ENCODE measurements around the gene AGMAT.

The AGMAT gene

DNA sequence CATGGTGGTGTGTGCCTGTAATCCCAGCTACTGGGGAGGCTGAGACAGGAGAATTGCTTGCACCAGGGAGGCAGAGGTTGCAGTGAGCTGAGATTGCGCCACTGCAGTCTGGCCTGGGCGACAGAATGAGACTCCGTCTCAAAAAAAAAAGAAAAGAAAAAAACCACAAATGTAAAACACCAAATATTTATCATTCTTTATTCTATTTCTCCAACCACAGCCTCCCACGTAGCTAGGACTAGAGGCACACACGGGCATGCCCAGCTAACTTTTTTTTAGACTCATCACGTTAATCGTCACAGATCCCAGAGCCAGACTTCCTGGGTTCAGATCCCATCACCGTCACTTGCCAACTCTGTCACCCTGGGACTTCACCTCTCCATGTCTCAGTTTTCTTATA is 44.7 kb downstream of the AGMAT start:
- DNase-seq (ENCODE audit: low spot score): no peak
- TF ChIP-seq, protein P1, sequence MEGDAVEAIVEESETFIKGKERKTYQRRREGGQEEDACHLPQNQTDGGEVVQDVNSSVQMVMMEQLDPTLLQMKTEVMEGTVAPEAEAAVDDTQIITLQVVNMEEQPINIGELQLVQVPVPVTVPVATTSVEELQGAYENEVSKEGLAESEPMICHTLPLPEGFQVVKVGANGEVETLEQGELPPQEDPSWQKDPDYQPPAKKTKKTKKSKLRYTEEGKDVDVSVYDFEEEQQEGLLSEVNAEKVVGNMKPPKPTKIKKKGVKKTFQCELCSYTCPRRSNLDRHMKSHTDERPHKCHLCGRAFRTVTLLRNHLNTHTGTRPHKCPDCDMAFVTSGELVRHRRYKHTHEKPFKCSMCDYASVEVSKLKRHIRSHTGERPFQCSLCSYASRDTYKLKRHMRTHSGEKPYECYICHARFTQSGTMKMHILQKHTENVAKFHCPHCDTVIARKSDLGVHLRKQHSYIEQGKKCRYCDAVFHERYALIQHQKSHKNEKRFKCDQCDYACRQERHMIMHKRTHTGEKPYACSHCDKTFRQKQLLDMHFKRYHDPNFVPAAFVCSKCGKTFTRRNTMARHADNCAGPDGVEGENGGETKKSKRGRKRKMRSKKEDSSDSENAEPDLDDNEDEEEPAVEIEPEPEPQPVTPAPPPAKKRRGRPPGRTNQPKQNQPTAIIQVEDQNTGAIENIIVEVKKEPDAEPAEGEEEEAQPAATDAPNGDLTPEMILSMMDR (IDR thresholded peaks at IDR 0.05; ENCODE audit: extremely low read depth, missing control alignments): no peak

DNA sequence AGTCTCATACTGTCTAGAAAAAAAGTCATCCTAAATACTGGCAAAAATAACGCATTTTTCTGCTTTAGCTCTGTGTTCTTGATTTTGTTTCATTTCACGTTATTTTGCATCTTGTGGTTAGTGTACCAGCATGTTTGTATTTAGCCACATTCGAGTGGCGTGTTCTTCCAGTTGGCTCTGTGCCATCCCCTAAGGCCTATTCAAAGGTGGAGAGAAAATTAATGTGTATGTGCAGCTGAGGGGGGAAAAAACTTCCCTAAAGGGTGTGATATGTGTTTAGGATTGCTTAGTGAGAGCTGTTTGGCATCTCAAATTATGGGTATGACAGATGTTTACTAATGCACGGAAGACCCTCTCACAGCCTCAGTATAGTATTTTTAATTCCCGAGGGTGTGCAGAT is 46.1 kb downstream of the AGMAT start:
- TF ChIP-seq, protein P1 (IDR thresholded peaks at IDR 0.05; ENCODE audit: extremely low read depth, missing control alignments): no peak
- DNase-seq (ENCODE audit: low spot score): no peak

DNA sequence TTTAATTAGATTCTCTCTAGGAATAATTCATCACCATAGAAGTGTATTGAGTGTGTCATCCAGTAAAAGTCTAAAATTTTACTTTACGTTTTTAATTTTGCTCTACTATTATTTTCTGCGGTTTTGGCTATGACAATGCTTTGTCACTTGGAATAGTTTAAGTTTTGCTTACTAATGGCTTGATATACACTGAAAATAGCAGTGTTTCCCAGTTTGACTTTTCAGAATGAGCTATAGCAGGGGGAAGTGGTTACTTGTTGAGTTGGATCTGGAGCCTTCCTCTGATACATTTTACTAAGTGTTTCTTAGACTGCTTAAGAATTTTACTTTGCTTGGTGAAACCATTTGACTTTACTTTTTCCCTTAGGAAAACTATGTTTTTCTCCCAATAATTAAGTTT is 53.2 kb downstream of the AGMAT start:
- no peak for DNase-seq (ENCODE audit: low spot score)
- TF ChIP-seq, protein P1 (IDR thresholded peaks at IDR 0.05; ENCODE audit: extremely low read depth, missing control alignments): no peak

DNA sequence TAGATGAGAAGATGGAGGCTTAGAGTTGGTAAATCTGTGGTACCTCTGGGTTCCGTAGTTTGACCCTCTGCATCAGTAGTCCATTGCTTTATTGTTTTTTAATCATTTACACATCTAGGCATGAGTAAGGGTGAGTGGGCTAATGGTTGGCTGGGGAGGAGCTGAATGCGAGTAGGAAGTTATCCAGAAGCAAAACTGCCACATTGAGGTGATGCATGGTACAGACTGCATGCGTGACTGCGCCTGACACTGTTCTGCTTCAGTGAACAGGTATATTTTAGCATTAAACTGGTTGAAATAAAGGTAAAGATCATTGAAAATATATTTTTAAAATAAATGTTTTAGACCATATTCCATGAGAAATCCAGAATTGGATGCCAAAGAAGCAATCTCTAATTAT is 53.8 kb downstream of the AGMAT start:
- TF ChIP-seq, protein P1 (IDR thresholded peaks at IDR 0.05; ENCODE audit: extremely low read depth, missing control alignments): no peak
- DNase-seq (ENCODE audit: low spot score): no peak

DNA sequence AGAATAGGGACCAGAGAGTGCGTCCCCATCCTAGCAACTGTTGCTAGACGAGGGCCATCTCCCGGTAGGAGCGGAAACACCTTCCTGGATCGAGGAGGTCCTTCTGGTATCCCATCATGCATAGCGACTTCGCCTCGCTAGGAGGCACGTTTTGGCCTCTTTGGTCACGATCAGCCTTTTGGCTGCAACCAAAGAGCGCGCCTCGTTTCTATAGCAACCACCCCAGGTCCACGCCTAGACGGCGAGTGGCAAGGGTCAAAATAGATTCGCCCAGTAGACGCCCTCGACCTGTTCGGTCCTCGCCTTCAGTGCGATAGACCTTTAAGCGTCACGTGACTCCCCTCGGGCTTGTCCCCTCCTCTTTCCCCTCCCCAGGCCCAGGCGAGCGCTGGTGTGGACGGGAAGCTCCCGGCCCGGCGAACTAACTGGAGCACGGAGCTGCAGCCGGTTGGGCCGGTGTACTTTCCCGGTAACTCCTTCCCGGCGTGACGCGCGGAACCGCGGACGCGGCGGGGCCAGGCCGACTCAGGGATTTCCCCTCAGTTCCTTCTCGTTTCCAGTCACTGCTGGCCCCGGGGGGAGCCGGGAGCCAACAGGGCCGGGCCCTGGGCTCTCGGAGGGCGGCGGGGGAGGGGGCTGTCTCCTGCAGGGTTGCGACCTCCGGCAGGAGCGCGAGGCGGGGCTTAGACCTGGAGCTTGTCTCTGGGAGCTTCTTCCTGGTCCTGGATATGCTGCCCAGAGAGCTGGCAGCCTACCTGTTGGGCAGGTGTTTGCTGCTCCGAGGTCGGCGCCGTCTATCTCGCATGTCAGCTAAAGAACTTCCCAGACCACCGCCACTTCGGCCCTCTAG is 58.1 kb downstream of the AGMAT start, which contains the start of gene DNAJC16:
DNAJC16 (plus strand) TSS at position 359 of the 850 bp plus-strand sequence. CDS start 2,258 bp downstream, outside the sequence.
- TF ChIP-seq, protein P1 (IDR thresholded peaks at IDR 0.05; ENCODE audit: extremely low read depth, missing control alignments): peak; percentile 8
- DNase-seq (ENCODE audit: low spot score): peak; percentile 89

DNA sequence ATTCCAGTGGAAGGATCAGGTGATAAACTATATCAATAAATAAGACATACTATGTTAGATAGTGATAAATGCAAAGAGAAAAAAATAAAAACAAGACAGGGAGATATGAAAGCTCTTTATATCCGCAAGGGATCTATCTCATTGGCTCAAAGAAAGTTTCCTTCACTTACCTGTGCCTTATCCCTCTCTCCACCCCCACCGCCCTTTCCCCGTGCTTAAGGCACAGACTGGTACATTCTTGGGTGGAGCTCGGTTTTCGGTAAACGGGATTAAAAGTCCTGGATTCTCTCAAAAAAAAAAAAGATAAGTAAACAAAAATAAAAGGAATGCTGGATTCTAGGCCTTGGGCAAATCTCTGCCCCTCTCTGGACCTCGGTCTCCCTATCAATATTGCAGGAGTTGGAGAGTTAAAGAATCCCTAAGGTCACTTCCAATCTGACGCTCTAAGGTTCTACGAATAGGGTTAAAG is 58.8 kb downstream of the AGMAT start:
- DNase-seq (ENCODE audit: low spot score): no peak
- TF ChIP-seq, protein P1 (IDR thresholded peaks at IDR 0.05; ENCODE audit: extremely low read depth, missing control alignments): no peak
